Fibroblast of the aortic adventitia (primary cell): ENCODE data around the gene GRIK3. TPM values are rescaled to one million over a fixed set of nuclear protein-coding genes. Genes with fewer than 3 reads are reported as not detected.

ENCODE experiments used
- DNase-seq: peaks from one replicate; pipeline ENCODE4 v3.0.0-alpha.2; 2010; ENCODE audit warnings: low read depth
- H3K4me3 ChIP-seq: 2 replicates; pipeline ENCODE4 v1.5.1; 2011; ENCODE audit warnings: low read depth, mild to moderate bottlenecking, control low read depth, low read length, moderate library complexity
- total RNA-seq: library from RNA; depleted of rRNA; stranded (reverse); fragments of >200 nt; gene quantifications from 2 replicates; pipeline ENCODE4 v1.2.3, GENCODE V29; 2012; ENCODE audit warnings: low replicate concordance
- TF ChIP-seq, protein P1 (sequence below): IDR thresholded peaks from 2 replicates; pipeline ENCODE4 v1.5.1; 2011; ENCODE audit warnings: mild to moderate bottlenecking, low read length, control low read depth, inconsistent platforms; ENCODE audit not compliant: insufficient read depth

Gene GRIK3
- total RNA-seq, 1 donor: not detected

DNA sequence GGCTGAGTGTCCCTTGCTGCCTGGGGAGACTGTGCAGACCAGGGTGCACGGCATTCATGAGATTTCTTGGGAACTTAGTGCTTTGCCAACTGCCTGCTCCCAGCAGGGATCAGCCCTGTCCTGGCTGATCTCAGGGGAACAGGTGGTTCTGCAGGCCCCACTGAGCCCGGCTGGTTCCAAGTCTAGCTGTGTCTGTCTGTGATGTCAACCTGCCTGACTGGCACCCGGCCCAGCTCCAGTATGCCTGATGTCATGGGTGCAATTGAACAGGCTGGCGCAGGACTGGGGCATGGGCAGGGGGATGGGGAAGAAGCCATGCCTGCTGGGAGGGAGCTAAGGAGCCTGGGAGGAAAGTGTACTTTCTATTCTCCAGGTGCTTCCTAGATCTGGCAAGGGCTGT, 227.1 kb downstream of the GRIK3 start:
- no peak overlapping the region for H3K4me3 ChIP-seq
- no peak for DNase-seq
- TF ChIP-seq, protein P1, sequence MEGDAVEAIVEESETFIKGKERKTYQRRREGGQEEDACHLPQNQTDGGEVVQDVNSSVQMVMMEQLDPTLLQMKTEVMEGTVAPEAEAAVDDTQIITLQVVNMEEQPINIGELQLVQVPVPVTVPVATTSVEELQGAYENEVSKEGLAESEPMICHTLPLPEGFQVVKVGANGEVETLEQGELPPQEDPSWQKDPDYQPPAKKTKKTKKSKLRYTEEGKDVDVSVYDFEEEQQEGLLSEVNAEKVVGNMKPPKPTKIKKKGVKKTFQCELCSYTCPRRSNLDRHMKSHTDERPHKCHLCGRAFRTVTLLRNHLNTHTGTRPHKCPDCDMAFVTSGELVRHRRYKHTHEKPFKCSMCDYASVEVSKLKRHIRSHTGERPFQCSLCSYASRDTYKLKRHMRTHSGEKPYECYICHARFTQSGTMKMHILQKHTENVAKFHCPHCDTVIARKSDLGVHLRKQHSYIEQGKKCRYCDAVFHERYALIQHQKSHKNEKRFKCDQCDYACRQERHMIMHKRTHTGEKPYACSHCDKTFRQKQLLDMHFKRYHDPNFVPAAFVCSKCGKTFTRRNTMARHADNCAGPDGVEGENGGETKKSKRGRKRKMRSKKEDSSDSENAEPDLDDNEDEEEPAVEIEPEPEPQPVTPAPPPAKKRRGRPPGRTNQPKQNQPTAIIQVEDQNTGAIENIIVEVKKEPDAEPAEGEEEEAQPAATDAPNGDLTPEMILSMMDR: no peak

DNA sequence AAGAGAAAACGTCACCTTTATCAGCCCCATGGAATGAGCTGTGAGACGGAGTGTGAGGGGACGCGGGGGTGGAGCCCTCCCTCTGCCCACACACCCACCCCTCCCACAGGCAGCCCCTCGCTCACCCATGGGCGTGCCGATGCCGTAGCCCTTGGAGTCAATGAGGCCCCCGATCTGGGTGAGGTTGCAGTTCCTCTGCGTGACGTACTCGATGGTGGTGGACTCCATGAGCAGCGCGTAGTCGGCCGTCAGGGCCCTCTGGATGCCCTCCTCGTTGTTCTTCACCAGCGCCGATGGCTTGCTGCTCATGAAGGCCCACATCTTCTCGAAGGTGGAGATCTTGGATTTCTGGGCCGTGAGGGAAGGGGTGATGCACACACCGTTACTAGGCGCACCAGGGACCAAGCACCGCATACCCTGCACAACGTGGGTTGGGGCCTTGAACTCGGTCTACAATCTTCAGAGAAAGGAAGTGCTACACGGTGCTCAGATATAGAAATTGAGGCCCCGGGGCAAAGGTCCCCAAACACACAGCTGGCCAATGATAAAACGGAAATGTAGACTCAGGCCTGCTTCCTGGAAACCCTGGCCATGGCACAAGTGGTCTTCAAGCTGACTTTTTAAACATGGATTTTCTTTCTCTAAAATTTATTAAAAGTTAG, 228.2 kb downstream of the GRIK3 start:
- TF ChIP-seq, protein P1: no peak
- H3K4me3 ChIP-seq: no peak overlapping the region
- DNase-seq: no peak

DNA sequence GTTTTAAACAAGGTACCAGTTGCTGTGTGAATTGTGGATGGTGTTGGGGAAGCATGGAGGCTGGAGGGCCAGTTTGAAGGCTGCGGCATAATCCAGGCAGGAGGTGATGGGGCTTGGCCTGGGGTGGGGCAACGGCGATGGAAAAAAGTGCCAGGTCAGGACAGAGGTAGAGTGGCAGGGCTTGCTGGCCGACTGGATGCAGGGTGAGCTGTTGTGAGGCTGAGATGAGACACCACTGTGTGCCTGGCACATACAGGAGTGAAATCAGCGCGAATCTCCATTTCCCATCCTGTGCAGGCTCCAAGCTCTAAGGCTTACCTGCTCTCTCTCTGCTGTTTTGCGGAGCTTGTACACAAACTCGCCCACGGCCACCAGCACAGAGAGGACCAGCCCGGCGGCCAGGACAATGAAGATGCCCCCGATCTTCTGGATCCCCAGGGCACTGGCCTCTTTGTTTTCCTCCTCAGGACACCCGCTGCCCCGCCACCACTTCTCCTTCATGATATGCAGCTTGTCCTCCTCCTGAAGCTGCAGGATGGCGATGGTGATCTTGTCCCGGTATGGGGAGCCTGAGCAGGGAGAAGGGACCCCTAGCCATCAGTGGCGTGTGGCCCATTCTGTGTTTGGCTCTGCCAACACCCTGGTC, 229.5 kb downstream of the GRIK3 start:
- TF ChIP-seq, protein P1: no peak
- no peak overlapping the region for H3K4me3 ChIP-seq
- DNase-seq: no peak

DNA sequence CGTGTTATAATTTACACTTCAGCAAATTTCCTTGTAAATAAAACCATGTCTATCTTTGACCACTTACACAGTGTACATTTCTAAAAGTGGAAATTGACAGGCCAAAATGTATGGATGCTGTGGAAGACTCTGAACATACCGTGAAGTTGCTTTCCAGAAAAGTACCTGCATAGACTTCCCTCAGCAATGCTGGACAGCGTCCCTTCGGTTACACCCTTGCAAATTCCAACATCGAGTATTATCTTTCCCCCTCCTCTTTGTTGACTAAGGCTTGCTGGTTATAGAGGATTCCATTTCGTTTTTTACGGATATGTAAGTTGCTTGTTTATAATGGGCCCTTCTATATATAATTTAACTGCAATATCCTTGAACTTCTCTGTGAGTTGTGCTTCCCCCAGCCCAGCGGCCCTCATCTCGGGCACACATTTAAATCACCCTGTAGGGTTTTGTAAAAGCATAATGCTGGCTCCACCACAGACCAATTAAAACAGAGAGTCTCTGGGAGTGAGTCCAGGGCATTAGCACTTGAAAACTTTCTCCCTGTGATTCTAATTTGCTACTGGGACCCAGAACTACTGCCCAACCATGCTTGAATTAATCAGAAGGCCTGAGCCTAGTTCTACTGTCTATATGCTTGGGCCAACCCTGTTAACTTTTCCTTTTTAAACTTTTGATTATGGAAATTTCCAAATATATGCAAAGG, 230.3 kb downstream of the GRIK3 start:
- TF ChIP-seq, protein P1: no peak
- no peak for DNase-seq
- H3K4me3 ChIP-seq: no peak overlapping the region

DNA sequence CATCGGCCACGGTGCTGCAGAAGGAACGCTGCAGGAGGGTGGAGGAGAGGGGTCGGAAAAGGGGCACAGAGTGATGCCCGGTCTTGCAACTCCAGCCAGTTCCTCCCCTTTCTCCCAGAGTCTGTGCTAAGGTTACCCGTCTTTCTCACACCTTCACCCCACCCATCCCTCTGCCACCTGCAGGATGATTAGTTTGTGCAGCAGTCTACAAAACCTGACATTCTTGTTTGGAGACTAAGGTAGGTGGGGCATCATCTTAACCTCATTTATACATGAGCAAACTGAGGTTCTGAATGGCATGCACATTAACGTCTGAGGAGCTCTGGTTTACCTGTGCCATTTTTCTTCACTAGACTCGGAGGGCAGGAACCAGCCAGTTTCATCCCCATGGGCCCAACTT, 232.3 kb downstream of the GRIK3 start:
- TF ChIP-seq, protein P1: no peak
- H3K4me3 ChIP-seq: no peak overlapping the region
- DNase-seq: no peak

GRCh38 chr1:36797761-36798160, 236.6 kb downstream of the GRIK3 start:
- no peak overlapping the region for H3K4me3 ChIP-seq
- no peak for DNase-seq
- TF ChIP-seq, protein P1: no peak
